GM18951 (cell line): ENCODE data around the gene ZCCHC10.

ENCODE experiments used
- POLR2A ChIP-seq: IDR thresholded peaks from 4 replicates; pipeline ENCODE4 v1.6.1; 2011; ENCODE audit warnings: mild to moderate bottlenecking; ENCODE audit not compliant: insufficient read length, insufficient read depth; ENCODE audit errors: extremely low read depth
- in situ Hi-C: fragments of 300-500 bp; cut with MboI; formaldehyde crosslinking; loops from one replicate; pipeline ENCODE4 v1.12.0; 2022; ENCODE audit warnings: low sequenced_read_pairs, mixed read lengths, inconsistent platforms; ENCODE audit not compliant: unreplicated experiment

ZCCHC10 gene

GRCh38 chr5:133025804-133026663 lies at the start of gene ZCCHC10:
TSS of gene ZCCHC10 (minus strand) at chr5:133026549. CDS start at chr5:133026537, 12 bp downstream.
- in situ Hi-C loops, result loop anchor here (25.0 kb wide), 1 partner anchor 1436 kb away; no protein-coding TSS in a partner anchor
- TF ChIP-seq POLR2A, result peak; percentile 90

DNA sequence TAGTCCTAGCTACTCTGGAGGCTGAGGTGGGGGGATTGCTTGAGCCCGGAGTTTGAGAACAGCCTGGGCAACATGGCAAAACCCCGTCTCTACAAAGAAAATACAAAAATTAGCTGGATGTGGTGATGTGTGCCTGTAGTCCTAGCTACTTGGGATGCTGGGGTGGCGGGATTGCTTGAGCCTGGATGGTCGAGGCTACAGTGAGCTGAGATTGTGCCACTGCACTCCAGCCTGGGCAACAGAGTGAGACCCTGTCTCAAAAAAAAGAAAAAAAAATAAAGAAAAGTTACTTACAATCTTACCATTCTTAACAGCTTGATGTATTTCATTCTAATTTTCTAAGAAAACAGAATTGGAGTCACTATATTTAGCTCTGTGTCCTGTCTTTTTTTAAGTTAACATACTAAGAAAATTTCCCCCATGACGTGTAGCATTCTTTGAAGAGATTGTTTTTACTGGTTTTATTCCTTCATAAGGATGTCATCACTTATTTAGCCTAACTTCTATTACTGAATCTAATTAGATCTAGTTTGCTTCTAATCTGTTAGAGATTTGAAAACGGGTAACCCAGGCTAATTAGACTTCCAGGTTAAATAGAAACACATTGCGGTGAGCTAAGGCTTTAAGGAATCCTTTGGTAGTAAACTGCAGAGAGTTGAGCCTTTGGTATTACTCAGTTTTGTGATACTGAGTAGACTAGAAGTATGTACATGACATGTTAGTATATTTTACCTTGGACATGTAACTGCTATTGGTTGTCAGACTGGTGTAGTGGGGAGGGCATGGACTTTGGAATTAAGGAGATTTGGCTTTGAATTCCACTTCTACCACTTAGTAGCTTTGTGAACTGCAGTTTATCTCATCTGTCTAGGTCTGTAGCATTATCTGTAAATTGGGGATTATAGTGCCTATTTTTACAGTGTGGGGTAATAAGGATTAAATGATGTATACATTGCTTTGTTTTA lies 49.5 kb upstream of the ZCCHC10 start:
- in situ Hi-C loops, result no loop called here
- no peak for TF ChIP-seq POLR2A

DNA sequence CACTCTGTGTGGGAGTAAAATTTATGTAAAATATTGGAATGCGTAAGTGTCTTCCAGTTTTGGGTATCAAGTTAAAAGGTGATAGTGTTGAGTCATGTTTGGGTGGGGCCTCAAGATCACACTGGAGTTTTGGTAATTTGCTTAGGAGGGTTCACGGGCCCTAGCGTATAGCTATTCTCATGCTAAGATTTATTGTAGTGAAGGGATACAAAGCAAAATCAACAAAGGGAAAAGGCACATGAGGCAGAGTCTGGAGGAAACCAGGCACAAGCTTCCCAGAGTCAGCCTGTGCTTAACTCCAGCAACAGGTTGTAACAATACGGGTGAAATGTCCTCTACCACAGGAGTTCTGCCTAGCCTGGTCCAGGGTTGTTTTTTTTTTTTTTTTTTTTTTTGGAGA lies 45.7 kb upstream of the ZCCHC10 start:
- in situ Hi-C loops, result no loop called here
- TF ChIP-seq POLR2A, result no peak

GRCh38 chr5:133066045-133066444 lies 39.7 kb upstream of the ZCCHC10 start:
- no peak for TF ChIP-seq POLR2A
- in situ Hi-C loops, result no loop called here

DNA sequence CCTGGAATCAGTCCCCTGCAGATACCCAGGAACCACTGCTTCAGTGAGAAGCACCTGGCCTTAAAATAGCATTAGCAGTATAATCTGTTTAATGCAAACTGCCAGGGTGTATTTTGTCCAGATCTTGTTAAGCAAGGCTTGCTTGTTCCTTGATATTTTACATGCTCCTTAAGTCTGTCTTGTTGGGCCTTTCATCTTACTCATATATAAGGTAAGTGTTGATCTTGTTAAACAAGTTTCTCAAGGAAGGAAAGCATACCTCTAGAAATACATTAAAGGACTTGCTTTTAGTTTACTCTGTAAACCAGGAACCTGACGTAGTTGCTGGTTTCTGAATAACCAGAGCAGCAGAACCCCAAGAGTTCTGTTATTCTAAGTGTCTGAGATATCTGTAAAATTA lies 39.1 kb upstream of the ZCCHC10 start:
- in situ Hi-C loops, result no loop called here
- no peak for TF ChIP-seq POLR2A

DNA sequence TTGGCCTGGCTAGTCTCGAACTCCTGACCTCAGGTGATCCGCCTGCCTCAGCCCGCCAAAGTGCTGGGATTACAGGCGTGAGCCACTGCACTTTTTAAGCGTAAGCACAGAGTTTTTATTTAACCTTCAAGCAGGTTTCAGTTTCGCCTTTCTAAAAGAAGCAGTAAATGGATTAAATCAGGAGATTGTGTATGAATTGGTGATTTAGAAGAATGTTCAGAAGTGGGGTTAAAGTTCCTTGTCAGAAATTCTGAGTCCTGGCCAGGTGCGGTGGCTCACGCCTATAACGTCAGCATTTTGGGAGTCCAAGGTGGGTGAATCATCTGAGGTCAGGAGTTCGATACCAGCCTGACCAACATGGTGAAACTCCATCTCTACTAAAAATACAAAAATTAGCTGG lies 37.6 kb upstream of the ZCCHC10 start:
- in situ Hi-C loops, result no loop called here
- no peak for TF ChIP-seq POLR2A

DNA sequence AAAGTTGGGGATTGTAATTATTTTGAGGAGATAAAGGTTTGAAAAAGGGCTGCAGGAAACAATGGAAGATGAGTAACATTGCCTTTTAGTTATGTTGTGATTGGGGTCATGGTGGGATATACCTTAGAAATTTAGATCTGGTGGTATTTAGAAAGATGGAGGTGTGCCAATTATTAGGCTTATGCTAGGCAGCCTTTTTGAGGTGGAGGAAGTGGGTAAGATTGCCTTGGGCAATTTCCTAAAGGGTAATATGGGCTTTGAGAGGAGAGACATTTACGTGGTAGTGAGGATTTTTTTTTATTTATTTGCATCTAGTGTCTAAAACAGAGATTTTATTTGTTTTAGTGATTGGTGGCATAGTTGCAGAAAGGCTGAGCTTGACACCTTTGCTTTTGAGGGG lies 35.9 kb upstream of the ZCCHC10 start:
- in situ Hi-C loops, result no loop called here
- TF ChIP-seq POLR2A, result no peak

- no peak for TF ChIP-seq POLR2A
Observed at GRCh38 chr5:133059621-133060020, 33.3 kb upstream of the ZCCHC10 start.

GRCh38 chr5:133056891-133057290 lies 30.5 kb upstream of the ZCCHC10 start:
- in situ Hi-C loops, result no loop called here
- TF ChIP-seq POLR2A, result no peak

More at GRCh38 chr5:133059621-133060020, 33.3 kb upstream of the ZCCHC10 start:
- in situ Hi-C loops, result no loop called here

DNA sequence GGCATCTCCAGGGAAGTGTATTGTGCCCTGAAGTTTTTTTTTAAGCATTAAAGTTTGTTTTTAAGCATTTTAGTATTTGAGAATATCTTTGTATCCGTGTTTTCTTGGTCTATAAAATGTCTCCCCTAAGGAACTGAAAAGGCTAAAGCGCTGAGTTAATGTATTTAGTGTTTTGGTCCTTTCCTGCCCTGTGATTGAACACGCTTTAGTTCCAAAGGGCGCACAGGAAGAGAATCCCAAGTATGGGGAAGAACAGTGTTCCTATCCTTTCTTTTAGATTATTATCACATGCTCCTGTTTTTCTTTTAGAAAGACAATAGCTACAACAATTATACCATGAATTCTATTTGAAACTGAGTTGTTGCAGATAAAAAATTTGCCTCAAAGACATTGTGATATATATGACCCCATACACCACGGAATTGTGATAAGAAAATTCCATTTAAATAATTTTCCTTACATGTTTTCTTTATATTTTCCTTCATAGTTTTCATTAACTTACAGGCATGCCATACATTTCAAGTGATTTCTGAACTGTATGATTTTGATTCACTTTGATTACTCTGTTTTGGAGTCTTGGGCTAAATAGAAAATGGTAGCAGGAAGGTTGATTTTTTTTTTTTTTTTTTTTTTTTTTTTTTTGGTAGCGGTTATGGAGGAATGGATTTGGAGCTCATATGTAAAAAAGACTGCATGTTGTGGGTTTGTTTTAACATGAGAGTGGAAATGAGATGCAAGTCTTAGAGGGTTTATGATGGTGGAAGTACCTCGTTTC lies 28.5 kb upstream of the ZCCHC10 start:
- in situ Hi-C loops, result no loop called here

GRCh38 chr5:133053448-133053847 lies 27.1 kb upstream of the ZCCHC10 start:
- in situ Hi-C loops, result no loop called here
- no peak for TF ChIP-seq POLR2A

More for the DNA sequence above, 28.5 kb upstream of the ZCCHC10 start:
- no peak for TF ChIP-seq POLR2A

DNA sequence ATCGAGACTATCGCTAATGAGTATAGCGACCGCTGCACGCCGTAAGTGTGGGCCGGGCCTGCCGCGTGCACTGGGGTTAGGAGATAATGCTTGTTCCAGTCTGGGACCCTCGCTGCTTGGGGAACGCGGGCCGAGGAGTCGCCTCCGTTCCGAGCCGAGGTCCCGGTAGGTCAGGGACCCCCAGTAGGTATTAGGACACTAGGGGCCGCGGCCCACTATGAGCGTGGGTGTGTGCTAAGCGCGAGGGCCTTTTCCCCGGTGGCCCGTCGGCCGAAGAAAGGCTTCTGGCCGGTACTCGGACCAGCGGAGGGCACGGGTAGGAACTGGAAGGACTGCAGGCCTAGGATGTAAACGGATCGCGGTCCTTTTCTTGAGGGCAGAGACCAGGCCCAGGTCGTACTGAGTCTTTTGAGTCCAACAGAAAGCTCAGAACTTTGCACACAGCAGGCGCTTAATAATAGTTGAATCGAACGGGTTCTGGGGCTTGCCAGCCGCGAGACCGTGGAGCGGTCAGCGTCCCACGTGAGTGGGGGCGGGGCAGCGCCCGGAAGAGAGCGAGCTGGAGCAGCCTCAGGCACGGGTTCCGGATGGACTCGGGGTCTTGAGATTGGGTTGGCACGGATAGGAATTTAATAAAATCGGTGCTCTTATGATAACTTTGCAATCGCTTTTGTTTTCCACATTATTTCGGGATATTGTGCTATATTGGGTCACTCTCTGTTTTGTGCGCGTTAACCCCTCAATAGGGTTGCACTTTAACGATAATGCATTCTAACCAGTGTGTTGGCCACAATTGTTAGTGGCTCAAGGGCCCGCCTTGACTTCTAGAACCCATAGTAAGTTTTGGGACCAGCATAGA lies 26.2 kb upstream of the ZCCHC10 start:
- in situ Hi-C loops, result no loop called here

More for the DNA sequence above, 26.2 kb upstream of the ZCCHC10 start:
- TF ChIP-seq POLR2A, result peak; percentile 47
